ENCODE data around the gene ATRNL1.

- TF ChIP-seq CTCF (IDR thresholded peaks at IDR 0.05; ENCODE audit: low read depth, low read length, missing input control) (no peak), YY1 (IDR thresholded peaks at IDR 0.05) (no peak), TAF1 (conservative IDR thresholded peaks at IDR 0.05) (no peak), RAD21 (IDR thresholded peaks at IDR 0.05) (no peak), GABPA (IDR thresholded peaks at IDR 0.05 in 1 of 2, conservative IDR thresholded peaks at IDR 0.05 in 1 of 2) (no peak), MAX (IDR thresholded peaks at IDR 0.05) (no peak), EGR1 (IDR thresholded peaks at IDR 0.05; ENCODE audit: low read depth in 2 of 2) (no peak), HNF4A (conservative IDR thresholded peaks at IDR 0.05) (no peak), SP1 (IDR thresholded peaks at IDR 0.05) (no peak), RXRA (IDR thresholded peaks at IDR 0.05) (no peak), JUND (IDR thresholded peaks at IDR 0.05) (no peak)
- TF ChIP-seq, protein P1, sequence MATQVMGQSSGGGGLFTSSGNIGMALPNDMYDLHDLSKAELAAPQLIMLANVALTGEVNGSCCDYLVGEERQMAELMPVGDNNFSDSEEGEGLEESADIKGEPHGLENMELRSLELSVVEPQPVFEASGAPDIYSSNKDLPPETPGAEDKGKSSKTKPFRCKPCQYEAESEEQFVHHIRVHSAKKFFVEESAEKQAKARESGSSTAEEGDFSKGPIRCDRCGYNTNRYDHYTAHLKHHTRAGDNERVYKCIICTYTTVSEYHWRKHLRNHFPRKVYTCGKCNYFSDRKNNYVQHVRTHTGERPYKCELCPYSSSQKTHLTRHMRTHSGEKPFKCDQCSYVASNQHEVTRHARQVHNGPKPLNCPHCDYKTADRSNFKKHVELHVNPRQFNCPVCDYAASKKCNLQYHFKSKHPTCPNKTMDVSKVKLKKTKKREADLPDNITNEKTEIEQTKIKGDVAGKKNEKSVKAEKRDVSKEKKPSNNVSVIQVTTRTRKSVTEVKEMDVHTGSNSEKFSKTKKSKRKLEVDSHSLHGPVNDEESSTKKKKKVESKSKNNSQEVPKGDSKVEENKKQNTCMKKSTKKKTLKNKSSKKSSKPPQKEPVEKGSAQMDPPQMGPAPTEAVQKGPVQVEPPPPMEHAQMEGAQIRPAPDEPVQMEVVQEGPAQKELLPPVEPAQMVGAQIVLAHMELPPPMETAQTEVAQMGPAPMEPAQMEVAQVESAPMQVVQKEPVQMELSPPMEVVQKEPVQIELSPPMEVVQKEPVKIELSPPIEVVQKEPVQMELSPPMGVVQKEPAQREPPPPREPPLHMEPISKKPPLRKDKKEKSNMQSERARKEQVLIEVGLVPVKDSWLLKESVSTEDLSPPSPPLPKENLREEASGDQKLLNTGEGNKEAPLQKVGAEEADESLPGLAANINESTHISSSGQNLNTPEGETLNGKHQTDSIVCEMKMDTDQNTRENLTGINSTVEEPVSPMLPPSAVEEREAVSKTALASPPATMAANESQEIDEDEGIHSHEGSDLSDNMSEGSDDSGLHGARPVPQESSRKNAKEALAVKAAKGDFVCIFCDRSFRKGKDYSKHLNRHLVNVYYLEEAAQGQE (IDR thresholded peaks at IDR 0.05): no peak
- TF ChIP-seq, protein P2, sequence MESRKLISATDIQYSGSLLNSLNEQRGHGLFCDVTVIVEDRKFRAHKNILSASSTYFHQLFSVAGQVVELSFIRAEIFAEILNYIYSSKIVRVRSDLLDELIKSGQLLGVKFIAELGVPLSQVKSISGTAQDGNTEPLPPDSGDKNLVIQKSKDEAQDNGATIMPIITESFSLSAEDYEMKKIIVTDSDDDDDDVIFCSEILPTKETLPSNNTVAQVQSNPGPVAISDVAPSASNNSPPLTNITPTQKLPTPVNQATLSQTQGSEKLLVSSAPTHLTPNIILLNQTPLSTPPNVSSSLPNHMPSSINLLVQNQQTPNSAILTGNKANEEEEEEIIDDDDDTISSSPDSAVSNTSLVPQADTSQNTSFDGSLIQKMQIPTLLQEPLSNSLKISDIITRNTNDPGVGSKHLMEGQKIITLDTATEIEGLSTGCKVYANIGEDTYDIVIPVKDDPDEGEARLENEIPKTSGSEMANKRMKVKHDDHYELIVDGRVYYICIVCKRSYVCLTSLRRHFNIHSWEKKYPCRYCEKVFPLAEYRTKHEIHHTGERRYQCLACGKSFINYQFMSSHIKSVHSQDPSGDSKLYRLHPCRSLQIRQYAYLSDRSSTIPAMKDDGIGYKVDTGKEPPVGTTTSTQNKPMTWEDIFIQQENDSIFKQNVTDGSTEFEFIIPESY (IDR thresholded peaks at IDR 0.05): no peak
These were observed 767.3 kb downstream of the ATRNL1 start for GRCh38 chr10:115860182-115861107.

Data from liver (tissue), 3 donors.